Neural progenitor cell (in vitro differentiated cells): ENCODE results near the gene C14orf93. TPM values are rescaled to one million over a fixed set of nuclear protein-coding genes. Genes with fewer than 3 reads are reported as not detected.
A peak's percentile ranks its signal among the peaks of the same experiment; 100 is the strongest.
"Not testable (repeated sequence)": the region's sequence is repeated elsewhere in the genome, so short reads cannot be mapped to it uniquely, and the experiment has no call there.

ENCODE experiments used
- DNase-seq: peaks from one replicate; pipeline ENCODE4 v3.0.0-alpha.2; 2016; ENCODE audit warnings: low spot score
- H2AFZ ChIP-seq: fragments of 200-600 bp; sonication (generic); replicated peaks from 2 replicates; pipeline ENCODE4 v1.6.1; 2016; ENCODE audit warnings: antibody characterized with exemption
- H3F3A ChIP-seq: fragments of 200-600 bp; sonication (generic); 2 replicates; pipeline ENCODE4 v1.6.1; 2016; ENCODE audit warnings: antibody characterized with exemption, low read depth
- H3K27ac ChIP-seq: fragments of 200-600 bp; sonication (generic); 2 replicates; pipeline ENCODE4 v1.5.1; 2016; ENCODE audit warnings: mild to moderate bottlenecking
- H3K27me3 ChIP-seq: fragments of 200-600 bp; sonication (generic); 2 replicates; pipeline ENCODE4 v1.6.1; 2016; ENCODE audit warnings: mild to moderate bottlenecking, moderate library complexity
- H3K36me3 ChIP-seq: fragments of 200-600 bp; sonication (generic); 2 replicates; pipeline ENCODE4 v1.5.1; 2016
- H3K4me1 ChIP-seq: fragments of 200-600 bp; sonication (generic); 2 replicates; pipeline ENCODE4 v1.6.1; 2016; ENCODE audit warnings: mixed run types
- H3K4me2 ChIP-seq: fragments of 200-600 bp; sonication (generic); 2 replicates; pipeline ENCODE4 v1.6.1; 2016
- H3K4me3 ChIP-seq: fragments of 200-600 bp; sonication (generic); 2 replicates; pipeline ENCODE4 v1.5.1; 2016
- H3K79me2 ChIP-seq: fragments of 200-600 bp; sonication (generic); 2 replicates; pipeline ENCODE4 v1.6.1; 2016; ENCODE audit warnings: low read depth
- H3K9ac ChIP-seq: fragments of 200-600 bp; sonication (generic); 2 replicates; pipeline ENCODE4 v1.6.1; 2016
- H3K9me3 ChIP-seq: fragments of 200-600 bp; sonication (generic); 2 replicates; pipeline ENCODE4 v1.5.1; 2016; ENCODE audit warnings: low read depth
- H4K20me1 ChIP-seq: fragments of 200-600 bp; sonication (generic); 2 replicates; pipeline ENCODE4 v1.6.1; 2016; ENCODE audit warnings: low read depth
- H3K27ac Mint-ChIP-seq: 3 replicates; pipeline ENCODE4 v1.8.0; 2021; ENCODE audit warnings: mixed read lengths
- H3K27me3 Mint-ChIP-seq: 2 replicates; pipeline ENCODE4 v1.8.0; 2022; ENCODE audit warnings: low read depth, mild to moderate bottlenecking, inconsistent platforms, moderate library complexity, mixed read lengths; ENCODE audit not compliant: insufficient read depth
- H3K36me3 Mint-ChIP-seq: 3 replicates; pipeline ENCODE4 v1.8.0; 2021; ENCODE audit warnings: mixed read lengths
- H3K4me1 Mint-ChIP-seq: 3 replicates; pipeline ENCODE4 v1.8.0; 2021; ENCODE audit warnings: mixed read lengths
- H3K4me3 Mint-ChIP-seq: 3 replicates; pipeline ENCODE4 v1.8.0; 2021; ENCODE audit warnings: mild to moderate bottlenecking, moderate library complexity, mixed read lengths
- H3K9me3 Mint-ChIP-seq: 3 replicates; pipeline ENCODE4 v1.8.0; 2020; ENCODE audit warnings: mixed read lengths
- EZH2 ChIP-seq: fragments of 200-600 bp; sonication (generic); IDR thresholded peaks from 2 replicates; pipeline ENCODE4 v1.6.1; 2017; ENCODE audit warnings: antibody characterized with exemption, mild to moderate bottlenecking, moderate library complexity
- EZH2phosphoT487 ChIP-seq: fragments of 200-600 bp; sonication (generic); IDR thresholded peaks from 2 replicates; pipeline ENCODE4 v1.6.1; 2017; ENCODE audit warnings: antibody characterized with exemption
- total RNA-seq: library from RNA; depleted of rRNA; stranded (reverse); fragments of >200 nt; gene quantifications from 2 replicates; pipeline ENCODE4 v1.2.3, GENCODE V29; 2015; ENCODE audit warnings: low replicate concordance
- TF ChIP-seq, protein P1 (sequence below): fragments of 200-600 bp; sonication (generic); IDR thresholded peaks from 2 replicates; pipeline ENCODE4 v1.5.1; 2017; ENCODE audit warnings: antibody characterized with exemption, mild to moderate bottlenecking

C14orf93 gene
- total RNA-seq, 1 donor from 2014 or later: 8.2 TPM

DNA sequence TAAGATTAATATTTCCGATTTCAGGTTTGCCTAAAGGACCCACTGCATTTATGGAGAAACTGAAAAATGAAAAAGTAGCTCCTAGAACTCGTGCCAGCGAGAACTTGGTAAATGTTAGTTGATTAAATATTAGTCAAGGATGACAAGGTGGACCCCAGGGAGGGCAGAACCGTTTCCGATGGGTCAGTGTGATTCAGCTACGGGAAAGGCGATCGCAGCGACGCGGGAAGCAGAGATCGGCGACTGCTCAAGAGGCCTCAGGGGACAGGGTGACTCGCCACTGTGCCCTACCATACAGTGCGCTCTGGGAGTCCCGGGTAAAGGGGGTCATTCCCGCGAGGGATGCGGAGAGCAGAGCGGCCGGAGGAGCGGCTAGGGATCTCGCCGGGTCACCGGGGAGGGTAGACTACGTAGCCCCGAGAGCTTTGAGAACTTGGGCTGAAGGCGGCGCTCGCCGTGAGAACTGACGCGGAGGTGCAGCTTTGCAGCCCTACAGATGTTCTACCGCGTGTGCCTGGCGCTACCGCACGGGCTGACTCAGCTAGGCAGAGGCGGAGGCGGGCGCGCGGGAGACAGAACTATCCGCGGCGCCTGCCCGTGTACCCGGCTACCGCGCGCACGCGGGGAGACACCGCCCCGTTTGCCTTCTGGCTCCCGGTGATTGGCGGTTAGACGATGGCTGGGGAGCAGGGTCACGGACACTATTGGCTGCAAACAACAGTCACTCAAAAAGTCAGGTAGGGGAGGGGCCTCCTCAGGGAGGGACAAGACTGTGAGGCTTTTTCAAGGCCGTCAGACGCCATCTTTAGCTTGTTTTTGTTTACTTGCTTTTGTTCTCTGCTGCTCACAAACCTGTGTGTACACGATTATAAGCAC is 3.2 kb downstream of the C14orf93 start:
- Histone ChIP-seq H3K4me3 (peak overlapping the region; percentile 65), H3K9ac (peak overlapping the region; percentile 46), H3F3A (peaks cover 48% of the 10 kb centered on the region), H2AFZ (peak overlapping the region; percentile 93), H3K79me2 (peaks cover 7% of the 10 kb centered on the region), H3K27me3 (no peaks in the 10 kb centered on the region), H3K9me3 (no peaks in the 10 kb centered on the region), H3K27ac (peak overlapping the region; percentile 91), H3K36me3 (no peaks in the 10 kb centered on the region), H3K4me1 (peaks cover 19% of the 10 kb centered on the region), H3K4me2 (peak overlapping the region; percentile 81), H4K20me1 (no peaks in the 10 kb centered on the region)
- Mint-ChIP-seq H3K27me3 (peaks cover 8% of the 10 kb centered on the region), H3K27ac (peak overlapping the region; percentile 99), H3K4me1 (peaks cover 48% of the 10 kb centered on the region), H3K9me3 (peaks cover 2% of the 10 kb centered on the region), H3K36me3 (peaks cover 4% of the 10 kb centered on the region), H3K4me3 (peak overlapping the region; percentile 94)
- DNase-seq: peak; percentile 97
- TF ChIP-seq, protein P1, sequence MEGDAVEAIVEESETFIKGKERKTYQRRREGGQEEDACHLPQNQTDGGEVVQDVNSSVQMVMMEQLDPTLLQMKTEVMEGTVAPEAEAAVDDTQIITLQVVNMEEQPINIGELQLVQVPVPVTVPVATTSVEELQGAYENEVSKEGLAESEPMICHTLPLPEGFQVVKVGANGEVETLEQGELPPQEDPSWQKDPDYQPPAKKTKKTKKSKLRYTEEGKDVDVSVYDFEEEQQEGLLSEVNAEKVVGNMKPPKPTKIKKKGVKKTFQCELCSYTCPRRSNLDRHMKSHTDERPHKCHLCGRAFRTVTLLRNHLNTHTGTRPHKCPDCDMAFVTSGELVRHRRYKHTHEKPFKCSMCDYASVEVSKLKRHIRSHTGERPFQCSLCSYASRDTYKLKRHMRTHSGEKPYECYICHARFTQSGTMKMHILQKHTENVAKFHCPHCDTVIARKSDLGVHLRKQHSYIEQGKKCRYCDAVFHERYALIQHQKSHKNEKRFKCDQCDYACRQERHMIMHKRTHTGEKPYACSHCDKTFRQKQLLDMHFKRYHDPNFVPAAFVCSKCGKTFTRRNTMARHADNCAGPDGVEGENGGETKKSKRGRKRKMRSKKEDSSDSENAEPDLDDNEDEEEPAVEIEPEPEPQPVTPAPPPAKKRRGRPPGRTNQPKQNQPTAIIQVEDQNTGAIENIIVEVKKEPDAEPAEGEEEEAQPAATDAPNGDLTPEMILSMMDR: peak; percentile 48
- no peak for TF ChIP-seq EZH2phosphoT487
- TF ChIP-seq EZH2: no peak

DNA sequence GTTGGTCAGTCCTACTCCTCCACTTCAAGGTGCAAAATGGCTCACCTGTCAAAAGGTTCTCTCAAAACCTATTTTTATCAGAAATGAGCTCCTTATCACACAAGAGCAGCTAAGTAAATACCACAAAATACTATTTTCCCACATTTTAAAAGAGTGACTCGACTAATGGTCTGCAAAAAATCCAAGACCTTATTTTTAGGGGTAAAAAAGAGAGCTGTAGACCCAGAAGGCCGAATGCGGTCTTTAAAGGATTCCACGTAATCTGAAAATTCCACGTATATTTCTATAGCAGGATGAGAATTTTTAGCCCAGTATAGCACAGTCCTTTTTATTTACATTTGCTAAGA is 3.8 kb downstream of the C14orf93 start:
- Histone ChIP-seq H3K4me1 (peaks cover 19% of the 10 kb centered on the region), H3K27ac (no peak overlapping the region), H3K4me3 (peak overlapping the region; percentile 65), H3K9me3 (no peaks in the 10 kb centered on the region), H3K9ac (peak overlapping the region; percentile 46), H4K20me1 (no peaks in the 10 kb centered on the region), H3F3A (peaks cover 42% of the 10 kb centered on the region), H3K79me2 (peaks cover 7% of the 10 kb centered on the region), H3K36me3 (no peaks in the 10 kb centered on the region), H3K4me2 (peak overlapping the region; percentile 81), H2AFZ (no peak overlapping the region), H3K27me3 (no peaks in the 10 kb centered on the region)
- H3K4me1 Mint-ChIP-seq: peaks cover 46% of the 10 kb centered on the region
- H3K4me3 Mint-ChIP-seq: peak overlapping the region; percentile 94
- no peak for DNase-seq
- H3K36me3 Mint-ChIP-seq: peaks cover 4% of the 10 kb centered on the region
- TF ChIP-seq, protein P1: no peak
- TF ChIP-seq EZH2 (no peak), EZH2phosphoT487 (no peak)
- H3K27me3 Mint-ChIP-seq: peaks cover 8% of the 10 kb centered on the region
- H3K27ac Mint-ChIP-seq: peak overlapping the region; percentile 99
- H3K9me3 Mint-ChIP-seq: peaks cover 2% of the 10 kb centered on the region

DNA sequence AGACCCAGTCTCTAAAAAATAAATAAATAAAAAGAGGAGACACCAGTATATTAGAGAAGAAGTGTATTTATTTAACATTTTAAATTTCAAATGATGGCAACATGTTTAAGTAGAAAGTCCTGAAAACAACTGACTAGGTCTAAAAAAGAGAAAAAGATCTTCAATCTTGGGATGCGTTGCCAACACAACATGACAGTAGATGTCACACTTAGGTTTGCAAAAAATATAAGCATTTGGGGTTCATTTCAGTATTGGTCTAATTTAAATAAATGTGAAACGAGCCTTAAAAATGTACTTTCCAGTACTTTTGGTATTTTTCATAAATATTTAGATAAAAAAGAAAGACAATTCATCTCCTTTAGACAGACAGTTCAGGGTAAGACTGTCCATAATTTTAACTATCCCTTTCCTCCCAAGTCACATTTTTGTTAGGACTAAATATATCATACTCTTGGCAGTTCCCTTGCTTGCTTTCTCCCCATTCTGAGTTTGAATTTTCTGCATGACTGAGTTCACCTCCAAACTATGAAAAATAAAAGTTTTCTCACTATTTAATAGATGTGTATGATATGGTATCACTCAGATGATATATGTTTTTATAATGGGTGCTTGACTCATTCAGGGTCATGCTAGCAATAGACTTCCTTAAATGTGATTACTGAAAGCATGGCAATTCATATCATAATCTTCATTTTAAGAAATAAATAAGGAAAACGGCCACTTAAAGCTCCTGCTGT is 4.3 kb downstream of the C14orf93 start:
- Histone ChIP-seq H3K4me2 (peak overlapping the region; percentile 81), H2AFZ (no peak overlapping the region)
- no peak overlapping the region for H3K27ac Mint-ChIP-seq

DNA sequence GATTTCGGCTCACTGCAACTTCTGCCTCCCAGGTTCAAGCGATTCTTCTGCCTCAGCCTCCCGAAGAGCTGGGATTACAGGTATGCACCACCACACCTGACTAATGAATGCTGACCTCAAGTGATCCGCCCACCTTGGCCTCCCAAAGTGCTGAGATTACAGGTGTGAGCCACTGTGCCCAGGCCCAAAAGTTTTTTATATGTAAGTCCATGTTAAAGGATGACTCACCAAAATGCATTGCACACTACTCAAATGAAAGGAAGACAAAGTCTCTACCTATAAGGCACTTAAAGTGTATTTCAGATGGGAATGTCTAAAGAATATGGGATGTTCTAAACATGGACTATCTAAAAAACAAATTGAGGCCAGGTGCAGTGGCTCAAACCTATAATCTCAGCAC is 5.7 kb downstream of the C14orf93 start:
- H3K79me2 ChIP-seq, H3K27me3 ChIP-seq, H3K27ac Mint-ChIP-seq, H3K9ac ChIP-seq, H3K4me3 Mint-ChIP-seq, H3K27me3 Mint-ChIP-seq, H3K27ac ChIP-seq, H3K4me3 ChIP-seq, H3K36me3 Mint-ChIP-seq, H4K20me1 ChIP-seq, H3K36me3 ChIP-seq, H3K9me3 ChIP-seq, H3K4me2 ChIP-seq, H2AFZ ChIP-seq, DNase-seq, H3K9me3 Mint-ChIP-seq: not testable (repeated sequence)
- peaks cover 32% of the 10 kb centered on the region for H3F3A ChIP-seq
- peaks cover 15% of the 10 kb centered on the region for H3K4me1 ChIP-seq
- peaks cover 36% of the 10 kb centered on the region for H3K4me1 Mint-ChIP-seq

More for the DNA sequence above, 4.3 kb downstream of the C14orf93 start:
- no peaks in the 10 kb centered on the region for H3K9me3 ChIP-seq
- H3K27me3 ChIP-seq: no peaks in the 10 kb centered on the region
- H3K27ac ChIP-seq: no peak overlapping the region
- peak overlapping the region; percentile 94 for H3K4me3 Mint-ChIP-seq
- peaks cover 45% of the 10 kb centered on the region for H3K4me1 Mint-ChIP-seq
- H3K9ac ChIP-seq: no peak overlapping the region
- peaks cover 8% of the 10 kb centered on the region for H3K27me3 Mint-ChIP-seq
- peaks cover 7% of the 10 kb centered on the region for H3K79me2 ChIP-seq
- DNase-seq: no peak
- H3K4me3 ChIP-seq: peak overlapping the region; percentile 65
- peaks cover 42% of the 10 kb centered on the region for H3F3A ChIP-seq
- no peaks in the 10 kb centered on the region for H3K36me3 ChIP-seq
- no peak for TF ChIP-seq EZH2phosphoT487
- TF ChIP-seq, protein P1: no peak
- TF ChIP-seq EZH2: no peak
- H3K36me3 Mint-ChIP-seq: peaks cover 4% of the 10 kb centered on the region
- no peaks in the 10 kb centered on the region for H4K20me1 ChIP-seq
- H3K4me1 ChIP-seq: peaks cover 19% of the 10 kb centered on the region
- H3K9me3 Mint-ChIP-seq: peaks cover 2% of the 10 kb centered on the region
